Activated CD4-positive, alpha-beta T cell treated with anti-CD3 and anti-CD28 coated beads, Interleukin-2, amount 10 ng/mL, durations not matched to agents 7 days and 5 days (primary cell): ENCODE measurements around the gene CDPF1. TPM values are rescaled to one million over a fixed set of nuclear protein-coding genes. Genes with fewer than 3 reads are reported as not detected.

Source experiments
- CTCF ChIA-PET: fragments of 350-600 bp; sonication (Branson Sonifier 250); formaldehyde crosslinking; loops from one replicate; lab custom pipeline; 2021; ENCODE audit warnings: antibody characterized with exemption; lab: Charles Lee
- POLR2A ChIA-PET: fragments of 350-600 bp; sonication (Branson Sonifier 250); formaldehyde crosslinking; loops from one replicate; lab custom pipeline; 2021; ENCODE audit warnings: antibody characterized with exemption; lab: Charles Lee
- DNase-seq: peaks from one replicate; pipeline ENCODE4 v3.0.0-alpha.2; 2020
- H3K27ac Mint-ChIP-seq: one replicate; pipeline ENCODE4 v1.8.0; 2021; ENCODE audit warnings: mild to moderate bottlenecking, moderate library complexity, mixed read lengths
- H3K27me3 Mint-ChIP-seq: one replicate; pipeline ENCODE4 v1.8.0; 2021; ENCODE audit warnings: mixed read lengths
- H3K36me3 Mint-ChIP-seq: one replicate; pipeline ENCODE4 v1.8.0; 2021; ENCODE audit warnings: low read depth, mixed read lengths
- H3K4me1 Mint-ChIP-seq: one replicate; pipeline ENCODE4 v1.8.0; 2021; ENCODE audit warnings: mixed read lengths
- H3K4me3 Mint-ChIP-seq: one replicate; pipeline ENCODE4 v1.8.0; 2021; ENCODE audit warnings: mild to moderate bottlenecking, moderate library complexity, mixed read lengths
- H3K9me3 Mint-ChIP-seq: one replicate; pipeline ENCODE4 v1.8.0; 2021; ENCODE audit warnings: mixed read lengths
- total RNA-seq, 2 experiments: library from RNA; stranded (reverse); gene quantifications; one replicate each; pipeline ENCODE4 v1.2.3, GENCODE V29; 2021

Gene CDPF1
- total RNA-seq, 2 experiments from 2014 or later: 9.2 to 10.8 TPM

DNA sequence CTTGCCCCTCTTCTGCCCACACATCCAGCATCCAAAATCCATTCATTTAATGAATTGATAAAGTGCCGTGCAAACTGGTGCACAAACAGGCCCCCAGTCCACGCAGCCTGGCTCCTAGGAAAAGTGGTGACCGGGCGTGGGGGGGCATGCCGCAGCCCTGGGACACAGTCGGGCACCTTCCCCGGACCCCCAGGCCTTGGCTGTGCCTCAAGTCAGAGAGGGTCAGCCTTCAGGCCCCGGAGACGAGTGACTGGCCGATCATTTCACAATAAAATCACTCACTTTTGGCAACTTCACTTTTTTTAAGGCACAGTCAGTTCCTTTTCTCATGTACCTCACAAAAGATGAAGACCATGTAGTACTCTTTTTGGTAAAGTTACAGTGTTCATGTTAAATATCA is 8.0 kb downstream of the CDPF1 start:
- ChIA-PET POLR2A (no interaction called here), CTCF (interaction anchor here (1.2 kb wide), 1 partner anchor 20 kb away, joined by 3 read pairs; no protein-coding TSS in a partner anchor)
- Mint-ChIP-seq H3K27ac (no peak overlapping the region), H3K9me3 (no peaks in the 10 kb centered on the region), H3K27me3 (no peaks in the 10 kb centered on the region), H3K4me1 (peaks cover 22% of the 10 kb centered on the region), H3K4me3 (no peak overlapping the region), H3K36me3 (peaks cover 11% of the 10 kb centered on the region)
- DNase-seq: no peak

DNA sequence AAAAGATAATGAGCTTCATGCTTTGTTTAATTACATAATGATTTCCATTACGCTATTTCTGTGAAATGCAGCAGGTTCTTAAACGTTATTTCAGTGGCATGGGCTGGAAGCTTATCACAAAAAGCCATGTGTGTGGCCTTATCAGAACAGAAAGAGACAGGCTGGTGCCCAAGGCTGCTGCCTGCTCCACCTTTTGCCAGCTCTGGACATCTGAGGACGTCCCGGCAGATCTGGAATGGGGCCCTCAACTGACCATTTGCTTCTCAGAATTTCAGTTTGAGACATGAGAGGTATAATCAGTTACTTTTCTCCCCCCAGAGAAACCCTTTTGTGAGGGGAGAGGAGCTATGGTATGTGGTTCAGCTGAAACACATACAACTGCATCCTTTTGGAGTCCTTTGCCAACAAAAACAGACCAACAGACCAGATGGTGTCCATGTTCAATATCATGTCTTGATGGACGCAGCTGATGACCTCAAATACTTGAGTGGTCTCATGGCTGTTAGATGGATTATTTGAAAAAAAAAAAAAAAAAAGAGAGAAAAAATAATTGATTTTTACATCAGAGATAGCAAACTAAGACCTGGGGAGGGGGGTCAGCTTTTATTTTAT is 8.6 kb downstream of the CDPF1 start:
- H3K27ac Mint-ChIP-seq: no peak overlapping the region
- peaks cover 22% of the 10 kb centered on the region for H3K4me1 Mint-ChIP-seq
- H3K27me3 Mint-ChIP-seq: no peaks in the 10 kb centered on the region
- DNase-seq: no peak
- H3K4me3 Mint-ChIP-seq: no peak overlapping the region
- H3K9me3 Mint-ChIP-seq: no peaks in the 10 kb centered on the region
- ChIA-PET POLR2A (no interaction called here), CTCF (interaction anchor here (1.2 kb wide), 1 partner anchor 19 kb away, joined by 3 read pairs; no protein-coding TSS in a partner anchor)
- H3K36me3 Mint-ChIP-seq: peaks cover 14% of the 10 kb centered on the region

DNA sequence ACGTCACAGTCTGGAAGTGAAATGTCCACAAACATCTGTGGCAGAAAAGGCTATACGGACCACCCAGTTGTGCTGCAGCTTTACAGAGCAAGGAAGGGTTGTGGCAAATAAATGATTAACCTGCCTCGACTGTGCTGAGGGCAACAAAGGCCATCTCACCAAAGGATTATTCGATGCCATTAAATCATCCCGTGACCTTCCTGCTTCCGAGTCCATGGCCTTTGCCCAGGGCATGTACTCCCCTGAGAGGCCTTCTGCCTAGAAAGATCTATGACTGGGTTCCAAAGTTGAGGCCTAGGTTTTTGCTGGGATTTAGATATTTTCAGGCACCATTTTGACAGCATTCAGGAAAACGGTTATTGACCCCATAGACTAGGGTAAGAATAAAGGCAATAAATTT is 9.2 kb downstream of the CDPF1 start:
- H3K27me3 Mint-ChIP-seq: no peaks in the 10 kb centered on the region
- H3K27ac Mint-ChIP-seq: no peak overlapping the region
- ChIA-PET POLR2A (no interaction called here), CTCF (interaction anchor here (1.2 kb wide), 1 partner anchor 19 kb away, joined by 3 read pairs; no protein-coding TSS in a partner anchor)
- H3K36me3 Mint-ChIP-seq: peaks cover 15% of the 10 kb centered on the region
- H3K9me3 Mint-ChIP-seq: no peaks in the 10 kb centered on the region
- no peak for DNase-seq
- no peak overlapping the region for H3K4me3 Mint-ChIP-seq
- peaks cover 22% of the 10 kb centered on the region for H3K4me1 Mint-ChIP-seq

DNA sequence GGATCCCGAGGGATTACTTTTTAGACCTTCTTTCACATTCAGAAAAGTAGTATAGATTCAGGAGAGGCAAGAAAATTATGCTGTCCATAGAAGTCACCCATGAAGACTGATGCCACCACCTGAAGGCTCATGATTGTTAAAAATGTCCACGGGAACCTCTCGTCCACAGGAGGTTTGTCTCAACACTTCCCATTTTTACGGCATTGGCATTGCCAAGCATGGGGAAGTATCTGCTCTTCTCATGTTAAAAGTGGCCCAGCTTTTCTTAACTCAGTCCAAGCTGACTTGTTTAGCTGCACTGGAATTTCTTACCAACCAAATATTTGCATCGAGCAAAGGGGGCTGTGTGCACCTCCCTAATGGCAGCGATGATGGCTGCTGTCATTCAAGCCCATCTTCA is 9.6 kb downstream of the CDPF1 start:
- Mint-ChIP-seq H3K4me3 (no peak overlapping the region), H3K36me3 (peaks cover 16% of the 10 kb centered on the region), H3K4me1 (peaks cover 22% of the 10 kb centered on the region), H3K9me3 (no peaks in the 10 kb centered on the region), H3K27me3 (no peaks in the 10 kb centered on the region), H3K27ac (peak overlapping the region; percentile 68)
- POLR2A ChIA-PET: no interaction called here
- DNase-seq: no peak
- CTCF ChIA-PET: no interaction called here

DNA sequence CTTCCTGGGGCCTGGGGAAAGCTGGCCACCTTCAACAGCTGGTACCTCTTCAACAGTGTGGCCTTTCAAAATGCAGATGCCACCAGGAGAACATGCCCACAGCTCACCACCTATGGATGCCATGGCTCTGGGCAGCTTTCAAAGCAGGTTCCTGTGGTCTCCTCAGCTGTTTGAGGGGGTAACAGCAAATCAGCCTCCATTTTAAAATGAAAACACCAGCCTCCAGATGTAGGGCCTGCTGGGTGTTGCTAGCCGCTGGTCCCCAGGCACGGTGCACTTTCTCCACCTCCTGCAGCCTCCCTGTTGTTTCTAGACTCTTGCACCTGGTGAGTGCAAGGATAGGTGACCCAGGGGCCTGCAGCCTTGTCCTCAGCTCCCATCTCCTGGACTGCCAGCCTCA is 10.0 kb downstream of the CDPF1 start:
- Mint-ChIP-seq H3K36me3 (peaks cover 16% of the 10 kb centered on the region), H3K27me3 (no peaks in the 10 kb centered on the region), H3K4me3 (no peak overlapping the region), H3K27ac (peak overlapping the region; percentile 71), H3K4me1 (peaks cover 22% of the 10 kb centered on the region), H3K9me3 (no peaks in the 10 kb centered on the region)
- CTCF ChIA-PET: interaction anchor here (0.8 kb wide), 1 partner anchor 9 kb away, joined by 3 read pairs; no protein-coding TSS in a partner anchor
- no peak for DNase-seq
- POLR2A ChIA-PET: no interaction called here

DNA sequence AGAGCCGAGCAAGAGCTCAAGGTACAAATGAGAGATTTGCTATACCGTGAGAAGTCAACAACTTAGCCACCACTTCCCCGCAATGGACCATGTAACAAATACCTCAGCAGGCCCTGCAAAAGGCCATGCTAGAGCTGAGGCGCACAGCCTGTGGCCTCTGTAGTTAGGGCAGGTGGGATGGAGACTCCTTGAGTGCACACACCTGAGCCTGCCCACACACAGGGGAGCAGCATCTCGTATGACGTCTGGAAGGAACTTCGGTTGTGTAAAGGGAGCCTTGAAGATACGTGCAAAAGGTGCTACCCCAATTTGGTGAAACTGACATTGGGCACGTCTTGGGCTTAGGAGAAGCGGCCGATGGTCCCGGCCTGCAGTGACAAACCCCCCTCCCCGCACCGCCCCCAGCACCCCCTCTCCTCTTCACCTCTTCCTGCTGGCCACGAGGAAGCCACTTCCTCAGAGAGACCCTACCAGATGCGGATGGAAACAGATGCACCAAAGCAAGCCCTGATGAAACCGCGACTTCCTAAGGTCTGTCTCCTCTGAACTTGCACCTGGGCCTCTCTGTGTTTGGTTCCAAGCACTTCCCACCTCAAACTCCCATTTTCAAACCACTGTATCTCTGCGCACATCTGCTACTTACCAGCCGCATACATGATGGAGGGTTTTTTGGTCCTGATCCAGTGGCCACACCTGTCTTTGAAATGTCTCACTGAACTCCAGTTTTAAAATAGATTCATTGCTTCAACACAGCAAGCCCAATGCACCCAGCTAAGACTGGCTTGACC is 10.6 kb downstream of the CDPF1 start:
- H3K27ac Mint-ChIP-seq: peak overlapping the region; percentile 71
- POLR2A ChIA-PET: interaction anchor here (0.5 kb wide), 1 partner anchor 557 kb away, joined by 3 read pairs; no protein-coding TSS in a partner anchor
- H3K27me3 Mint-ChIP-seq: no peaks in the 10 kb centered on the region
- peaks cover 16% of the 10 kb centered on the region for H3K36me3 Mint-ChIP-seq
- H3K9me3 Mint-ChIP-seq: no peaks in the 10 kb centered on the region
- no peak overlapping the region for H3K4me3 Mint-ChIP-seq
- DNase-seq: peak; percentile 26
- CTCF ChIA-PET: interaction anchor here (0.8 kb wide), 1 partner anchor 9 kb away, joined by 3 read pairs; no protein-coding TSS in a partner anchor
- H3K4me1 Mint-ChIP-seq: peaks cover 22% of the 10 kb centered on the region

DNA sequence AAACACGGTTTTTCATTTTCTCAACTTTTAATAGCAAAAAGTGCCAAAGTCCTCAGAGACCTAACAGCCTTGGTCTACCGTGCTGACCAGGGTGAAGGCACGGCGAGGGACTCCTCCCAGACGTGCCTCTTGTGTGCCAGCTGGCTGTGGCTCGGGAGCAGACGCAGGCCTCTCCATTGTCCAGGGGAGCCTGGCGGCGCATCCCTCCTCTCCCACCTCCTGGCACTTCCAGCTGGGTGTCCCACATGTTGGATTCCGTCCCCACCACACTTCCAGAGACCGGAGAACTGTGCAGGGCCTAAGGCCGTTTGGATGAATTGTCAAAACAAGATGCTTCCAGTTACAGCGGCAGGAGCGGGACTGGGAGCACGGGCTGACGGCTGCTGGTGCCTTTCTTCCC is 11.6 kb downstream of the CDPF1 start:
- no peaks in the 10 kb centered on the region for H3K9me3 Mint-ChIP-seq
- peak overlapping the region; percentile 20 for H3K27ac Mint-ChIP-seq
- no peaks in the 10 kb centered on the region for H3K27me3 Mint-ChIP-seq
- DNase-seq: no peak
- peaks cover 13% of the 10 kb centered on the region for H3K36me3 Mint-ChIP-seq
- POLR2A ChIA-PET: interaction anchor here (0.5 kb wide), 1 partner anchor 556 kb away, joined by 3 read pairs; no protein-coding TSS in a partner anchor
- CTCF ChIA-PET: no interaction called here
- H3K4me3 Mint-ChIP-seq: no peak overlapping the region
- peaks cover 22% of the 10 kb centered on the region for H3K4me1 Mint-ChIP-seq

DNA sequence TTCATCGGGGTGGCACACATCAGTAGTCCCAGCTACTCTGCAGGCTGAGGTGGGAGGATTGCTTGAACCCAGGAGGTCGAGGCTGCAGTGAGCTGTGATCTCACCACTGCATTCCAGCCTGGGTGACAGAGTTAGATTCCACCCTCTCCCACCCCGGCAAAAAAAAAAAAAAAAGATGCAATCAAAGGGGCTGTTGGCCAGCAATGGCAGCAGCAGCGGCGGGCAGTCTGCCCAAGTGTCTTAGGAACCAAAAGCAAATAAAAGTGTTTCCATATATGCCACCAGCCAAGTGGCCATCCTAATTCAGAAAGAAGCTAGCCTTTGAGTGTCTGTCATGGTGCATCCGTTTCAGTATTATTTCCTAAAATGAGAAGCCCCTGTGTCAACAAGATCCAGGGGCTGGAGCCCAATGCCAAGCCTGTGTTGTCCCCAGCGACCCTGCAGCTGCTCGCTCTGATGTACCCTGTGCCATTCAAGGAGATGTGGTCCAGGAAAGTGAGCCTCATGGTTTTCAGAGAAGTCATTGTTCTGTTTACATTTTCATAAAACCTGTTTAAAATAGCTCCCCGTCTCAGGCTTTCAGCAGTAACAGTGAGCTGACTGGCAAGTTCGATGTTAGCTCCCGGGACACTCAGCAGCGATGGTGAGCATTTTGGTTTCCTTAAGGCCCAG is 12.5 kb downstream of the CDPF1 start:
- no peaks in the 10 kb centered on the region for H3K9me3 Mint-ChIP-seq
- peaks cover 13% of the 10 kb centered on the region for H3K36me3 Mint-ChIP-seq
- H3K27ac Mint-ChIP-seq: no peak overlapping the region
- H3K27me3 Mint-ChIP-seq: no peaks in the 10 kb centered on the region
- peaks cover 22% of the 10 kb centered on the region for H3K4me1 Mint-ChIP-seq
- POLR2A ChIA-PET: no interaction called here
- CTCF ChIA-PET: no interaction called here
- no peak overlapping the region for H3K4me3 Mint-ChIP-seq
- DNase-seq: no peak

DNA sequence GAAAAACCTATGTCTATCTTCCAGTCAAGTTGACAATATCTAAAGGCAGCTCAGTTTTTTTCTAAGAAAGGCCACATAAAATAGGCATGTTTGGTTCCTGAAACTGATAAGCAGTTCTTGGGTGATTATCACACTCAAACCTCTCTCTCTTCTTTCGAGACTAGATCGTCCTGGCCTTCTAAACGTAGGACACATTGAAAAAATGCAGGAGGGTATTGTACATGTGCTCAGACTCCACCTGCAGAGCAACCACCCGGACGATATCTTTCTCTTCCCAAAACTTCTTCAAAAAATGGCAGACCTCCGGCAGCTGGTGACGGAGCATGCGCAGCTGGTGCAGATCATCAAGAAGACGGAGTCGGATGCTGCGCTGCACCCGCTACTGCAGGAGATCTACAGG is 15.1 kb downstream of the CDPF1 start:
- H3K36me3 Mint-ChIP-seq: peaks cover 13% of the 10 kb centered on the region
- no peaks in the 10 kb centered on the region for H3K27me3 Mint-ChIP-seq
- CTCF ChIA-PET: interaction anchor here (1.1 kb wide), 1 partner anchor 13 kb away, joined by 3 read pairs; no protein-coding TSS in a partner anchor
- DNase-seq: no peak
- peaks cover 9% of the 10 kb centered on the region for H3K4me1 Mint-ChIP-seq
- no peak overlapping the region for H3K27ac Mint-ChIP-seq
- H3K4me3 Mint-ChIP-seq: no peak overlapping the region
- H3K9me3 Mint-ChIP-seq: no peaks in the 10 kb centered on the region
- POLR2A ChIA-PET: no interaction called here

DNA sequence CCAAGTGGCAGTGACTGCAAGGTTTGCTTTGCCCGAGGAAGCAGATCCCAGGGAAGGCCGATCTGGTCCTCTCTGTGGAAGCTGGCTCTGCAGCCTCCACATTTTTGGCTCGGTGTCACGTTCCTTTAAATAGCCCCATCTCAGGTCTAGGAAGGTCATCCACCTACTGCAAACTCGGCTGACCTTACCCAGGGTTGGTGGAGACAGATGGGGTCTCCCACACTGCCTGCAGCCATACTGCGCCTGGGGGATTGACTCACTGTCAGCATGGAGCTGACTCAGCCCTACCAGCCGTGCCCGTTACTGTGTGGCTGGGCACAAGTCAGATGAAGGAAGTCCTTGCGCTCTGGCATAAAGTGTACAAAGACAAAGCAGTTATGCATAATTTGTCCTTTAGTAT is 16.9 kb downstream of the CDPF1 start:
- no peak overlapping the region for H3K27ac Mint-ChIP-seq
- ChIA-PET CTCF (interaction anchor here (1.2 kb wide), 1 partner anchor 75 kb away, joined by 3 read pairs; no protein-coding TSS in a partner anchor), POLR2A (interaction anchor here (0.6 kb wide), 1 partner anchor 18 kb away, joined by 4 read pairs; no protein-coding TSS in a partner anchor)
- no peaks in the 10 kb centered on the region for H3K4me1 Mint-ChIP-seq
- no peaks in the 10 kb centered on the region for H3K27me3 Mint-ChIP-seq
- no peaks in the 10 kb centered on the region for H3K9me3 Mint-ChIP-seq
- peaks cover 11% of the 10 kb centered on the region for H3K36me3 Mint-ChIP-seq
- no peak overlapping the region for H3K4me3 Mint-ChIP-seq
- no peak for DNase-seq

DNA sequence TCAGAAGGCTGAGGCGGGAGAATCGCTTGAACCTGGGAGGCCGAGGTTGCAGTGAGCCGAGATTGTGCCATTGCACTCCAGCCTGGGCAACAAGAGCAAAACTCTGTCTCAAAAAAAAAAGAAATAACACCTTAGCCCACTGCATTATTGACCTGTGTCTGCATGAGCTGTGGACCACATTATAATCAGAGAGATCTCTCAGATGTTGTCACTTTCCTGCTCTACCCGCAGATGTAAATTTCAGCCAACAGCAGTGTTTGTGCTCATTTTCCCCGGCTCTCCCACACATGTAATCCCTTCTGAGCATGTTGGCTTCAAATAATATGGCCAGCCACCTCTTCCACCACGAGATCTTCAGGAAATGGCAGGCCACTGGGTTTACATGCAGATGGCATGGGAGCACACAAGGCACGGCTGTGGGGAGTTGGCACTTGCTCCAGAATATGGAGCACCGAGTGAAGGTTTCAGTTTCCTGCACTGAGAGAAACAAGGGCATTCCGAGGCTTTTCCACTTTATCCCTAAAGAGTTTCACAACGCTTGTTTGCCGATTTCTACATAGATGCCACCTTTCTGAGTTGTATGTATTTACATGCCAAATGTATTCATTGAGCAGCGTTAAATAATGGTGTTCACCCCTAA is 19.7 kb downstream of the CDPF1 start:
- Mint-ChIP-seq H3K4me1 (no peaks in the 10 kb centered on the region), H3K27me3 (no peaks in the 10 kb centered on the region), H3K36me3 (no peaks in the 10 kb centered on the region), H3K4me3 (no peak overlapping the region), H3K27ac (no peak overlapping the region), H3K9me3 (peaks cover 3% of the 10 kb centered on the region)
- ChIA-PET CTCF (no interaction called here), POLR2A (no interaction called here)
- no peak for DNase-seq

DNA sequence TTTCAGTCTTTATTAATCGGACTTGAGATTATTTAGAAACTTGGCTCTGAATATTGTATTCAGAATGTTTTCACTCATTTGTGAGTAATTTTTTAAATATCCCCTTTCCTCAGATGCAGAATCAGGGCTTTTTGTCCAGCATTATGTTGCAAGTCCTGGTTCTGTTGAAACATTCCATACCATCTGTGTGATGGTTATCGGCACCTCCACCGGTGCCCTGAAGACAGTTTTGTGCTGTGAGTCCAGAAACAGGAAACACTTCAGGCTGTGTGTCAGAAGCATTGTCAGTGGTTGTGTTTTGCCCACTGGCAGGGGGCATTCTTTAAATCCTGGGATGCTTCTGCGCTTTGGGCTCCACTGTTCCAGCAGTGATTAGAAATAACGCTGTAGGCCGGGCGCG is 20.4 kb downstream of the CDPF1 start:
- DNase-seq: no peak
- Mint-ChIP-seq H3K9me3 (peaks cover 3% of the 10 kb centered on the region), H3K4me1 (no peaks in the 10 kb centered on the region), H3K27me3 (no peaks in the 10 kb centered on the region), H3K36me3 (no peaks in the 10 kb centered on the region), H3K27ac (no peak overlapping the region), H3K4me3 (no peak overlapping the region)
- ChIA-PET POLR2A (no interaction called here), CTCF (interaction anchor here (1.2 kb wide), 1 partner anchor 15 kb away, joined by 3 read pairs; no protein-coding TSS in a partner anchor)
